Activated CD8-positive, alpha-beta memory T cell treated with anti-CD3 and anti-CD28 coated beads for 24 hours (primary cell): ENCODE results near the gene CEMP1.
"Not testable (repeated sequence)": the region's sequence is repeated elsewhere in the genome, so short reads cannot be mapped to it uniquely, and the experiment has no call there.

Experiments used
- DNase-seq: peaks from one replicate; pipeline ENCODE4 v3.0.0-alpha.2; 2020

CEMP1 gene

GRCh38 chr16:2535625-2536013, 4.4 kb upstream of the CEMP1 start:
- no peak for DNase-seq

- not testable (repeated sequence) for DNase-seq
Observed at GRCh38 chr16:2534335-2534734, 3.1 kb upstream of the CEMP1 start.

- no peak for DNase-seq
Observed at GRCh38 chr16:2533912-2534311, 2.7 kb upstream of the CEMP1 start.

GRCh38 chr16:2533142-2533755, 2.0 kb upstream of the CEMP1 start:
- DNase-seq, result not testable (repeated sequence)

GRCh38 chr16:2532494-2533141, 1.4 kb upstream of the CEMP1 start:
- peak; percentile 84 for DNase-seq

GRCh38 chr16:2531696-2532493, 687 bp upstream of the CEMP1 start:
- DNase-seq, result peak; percentile 97

- DNase-seq, result no peak
Observed at GRCh38 chr16:2530629-2531318, 434 bp downstream of the CEMP1 start.

GRCh38 chr16:2529961-2530628, 1.1 kb downstream of the CEMP1 start:
- DNase-seq, result no peak

GRCh38 chr16:2529061-2529931, 1.9 kb downstream of the CEMP1 start:
- DNase-seq, result no peak

- no peak for DNase-seq
Observed at GRCh38 chr16:2528161-2529060, 2.8 kb downstream of the CEMP1 start.

GRCh38 chr16:2527784-2528100, 3.5 kb downstream of the CEMP1 start:
- no peak for DNase-seq

GRCh38 chr16:2527071-2527783, 4.0 kb downstream of the CEMP1 start:
- no peak for DNase-seq

GRCh38 chr16:2526135-2526534, 5.1 kb downstream of the CEMP1 start:
- DNase-seq, result no peak

- no peak for DNase-seq
Observed at GRCh38 chr16:2524339-2524938, 6.8 kb downstream of the CEMP1 start.

- no peak for DNase-seq
Observed at GRCh38 chr16:2523801-2524231, 7.4 kb downstream of the CEMP1 start.

- DNase-seq, result no peak
Observed at GRCh38 chr16:2520784-2521531, 10.2 kb downstream of the CEMP1 start.

GRCh38 chr16:2520097-2520783, 11.0 kb downstream of the CEMP1 start, which contains the start of gene AMDHD2:
Gene AMDHD2, plus strand, starts transcription at chr16:2520371. Its CDS starts 88 bp downstream, at chr16:2520459.
- peak; percentile 90 for DNase-seq

- no peak for DNase-seq
Observed at GRCh38 chr16:2519711-2520080, 11.5 kb downstream of the CEMP1 start.
